ENCODE results near the gene NRXN3. TPM values are rescaled to one million over a fixed set of nuclear protein-coding genes. Genes with fewer than 3 reads are reported as not detected.

NRXN3 gene
- total RNA-seq, 5 donors from 2014 or later (not counting 1 experiment from before 2014, with no cell fraction given), result not detected

GRCh38 chr14:79418649-79419415, 1248.7 kb downstream of the NRXN3 start:
- H3K4me3 ChIP-seq (ENCODE audit: control insufficient read depth in 1 of 2, extremely low read depth in 1 of 2, low read length in 1 of 2), result no peak overlapping the region
- no peaks in the 10 kb centered on the region for H3K36me3 ChIP-seq (ENCODE audit: control insufficient read depth in 2 of 2, extremely low read depth in 1 of 2, insufficient read depth in 1 of 2, low read length in 1 of 2)
- 50% methylated on average over 2 of the region's 5 CpGs for WGBS (ENCODE audit: insufficient coverage)
- Mint-ChIP-seq H3K4me1 (no peaks in the 10 kb centered on the region), H3K27me3 (no peaks in the 10 kb centered on the region), H3K36me3 (no peaks in the 10 kb centered on the region), H3K27ac (no peak overlapping the region), H3K9me3 (peaks cover 4 to 11% (median 5%) of the 10 kb centered on the region in 3 donors), H3K4me3 (no peak overlapping the region)
- POLR2A ChIA-PET, result no interaction called here
- DNase-seq, result no peak
- H3K27ac ChIP-seq (ENCODE audit: low read length), result no peak overlapping the region
- ATAC-seq (replicated peaks in 1 of 4), result no peak
- H3K9me3 ChIP-seq, result no peaks in the 10 kb centered on the region
- CTCF ChIA-PET, result no interaction called here
- no peaks in the 10 kb centered on the region for H3K27me3 ChIP-seq (replicated peaks in 1 of 2; ENCODE audit: control insufficient read depth in 2 of 2, extremely low read depth in 1 of 2, insufficient read depth in 2 of 2, low read length in 1 of 2)
- no peaks in the 10 kb centered on the region for H3K4me1 ChIP-seq (ENCODE audit: control insufficient read depth in 1 of 2, extremely low read depth in 1 of 2, insufficient read depth in 2 of 2, low read length in 2 of 2)

GRCh38 chr14:79419571-79420327, 1249.6 kb downstream of the NRXN3 start:
- Mint-ChIP-seq H3K36me3 (no peaks in the 10 kb centered on the region), H3K27ac (no peak overlapping the region), H3K4me1 (no peaks in the 10 kb centered on the region), H3K9me3 (peaks cover 4 to 11% (median 5%) of the 10 kb centered on the region in 3 donors), H3K27me3 (no peaks in the 10 kb centered on the region), H3K4me3 (no peak overlapping the region)
- WGBS (ENCODE audit: insufficient coverage), result no CpG with 5 or more reads among the region's 1 CpG
- Histone ChIP-seq H3K9me3 (no peaks in the 10 kb centered on the region), H3K4me1 (ENCODE audit: control insufficient read depth in 1 of 2, extremely low read depth in 1 of 2, insufficient read depth in 2 of 2, low read length in 2 of 2) (no peaks in the 10 kb centered on the region), H3K27ac (ENCODE audit: low read length) (no peak overlapping the region), H3K4me3 (ENCODE audit: control insufficient read depth in 1 of 2, extremely low read depth in 1 of 2, low read length in 1 of 2) (no peak overlapping the region), H3K36me3 (ENCODE audit: control insufficient read depth in 2 of 2, extremely low read depth in 1 of 2, insufficient read depth in 1 of 2, low read length in 1 of 2) (no peaks in the 10 kb centered on the region), H3K27me3 (replicated peaks in 1 of 2; ENCODE audit: control insufficient read depth in 2 of 2, extremely low read depth in 1 of 2, insufficient read depth in 2 of 2, low read length in 1 of 2) (no peaks in the 10 kb centered on the region)
- no peak for DNase-seq
- CTCF ChIA-PET, result interaction anchor here in 1 of 2 donors (0.8 kb wide), 1 partner anchor 9 kb away, joined by 3 read pairs; no protein-coding TSS in a partner anchor
- ATAC-seq (replicated peaks in 1 of 4), result no peak
- POLR2A ChIA-PET, result no interaction called here

GRCh38 chr14:79420725-79421124, 1250.6 kb downstream of the NRXN3 start:
- Mint-ChIP-seq H3K27me3 (no peaks in the 10 kb centered on the region), H3K4me1 (no peaks in the 10 kb centered on the region), H3K36me3 (no peaks in the 10 kb centered on the region), H3K4me3 (no peak overlapping the region), H3K27ac (no peak overlapping the region), H3K9me3 (peaks cover 4 to 11% (median 5%) of the 10 kb centered on the region in 3 donors)
- no peak for ATAC-seq (replicated peaks in 1 of 4)
- Histone ChIP-seq H3K27ac (ENCODE audit: low read length) (no peak overlapping the region), H3K4me1 (ENCODE audit: control insufficient read depth in 1 of 2, extremely low read depth in 1 of 2, insufficient read depth in 2 of 2, low read length in 2 of 2) (no peaks in the 10 kb centered on the region), H3K36me3 (ENCODE audit: control insufficient read depth in 2 of 2, extremely low read depth in 1 of 2, insufficient read depth in 1 of 2, low read length in 1 of 2) (no peaks in the 10 kb centered on the region), H3K4me3 (ENCODE audit: control insufficient read depth in 1 of 2, extremely low read depth in 1 of 2, low read length in 1 of 2) (no peak overlapping the region), H3K27me3 (replicated peaks in 1 of 2; ENCODE audit: control insufficient read depth in 2 of 2, extremely low read depth in 1 of 2, insufficient read depth in 2 of 2, low read length in 1 of 2) (no peaks in the 10 kb centered on the region), H3K9me3 (no peaks in the 10 kb centered on the region)
- no peak for DNase-seq
- CTCF ChIA-PET, result interaction anchor here in 1 of 2 donors (0.8 kb wide), 1 partner anchor 10 kb away, joined by 3 read pairs; no protein-coding TSS in a partner anchor
- no CpG with 5 or more reads among the region's 2 CpGs for WGBS (ENCODE audit: insufficient coverage)
- POLR2A ChIA-PET, result no interaction called here

- Histone ChIP-seq H3K4me3 (ENCODE audit: control insufficient read depth in 1 of 2, extremely low read depth in 1 of 2, low read length in 1 of 2) (no peak overlapping the region), H3K9me3 (no peaks in the 10 kb centered on the region), H3K4me1 (ENCODE audit: control insufficient read depth in 1 of 2, extremely low read depth in 1 of 2, insufficient read depth in 2 of 2, low read length in 2 of 2) (no peaks in the 10 kb centered on the region), H3K36me3 (ENCODE audit: control insufficient read depth in 2 of 2, extremely low read depth in 1 of 2, insufficient read depth in 1 of 2, low read length in 1 of 2) (no peaks in the 10 kb centered on the region), H3K27me3 (replicated peaks in 1 of 2; ENCODE audit: control insufficient read depth in 2 of 2, extremely low read depth in 1 of 2, insufficient read depth in 2 of 2, low read length in 1 of 2) (no peaks in the 10 kb centered on the region), H3K27ac (ENCODE audit: low read length) (no peak overlapping the region)
- Mint-ChIP-seq H3K4me3 (no peak overlapping the region), H3K27me3 (no peaks in the 10 kb centered on the region), H3K36me3 (no peaks in the 10 kb centered on the region), H3K27ac (no peak overlapping the region), H3K9me3 (peaks cover 4 to 11% (median 5%) of the 10 kb centered on the region in 3 donors), H3K4me1 (no peaks in the 10 kb centered on the region)
- ChIA-PET POLR2A (no interaction called here), CTCF (no interaction called here)
- DNase-seq, result no peak
- WGBS (ENCODE audit: insufficient coverage), result no CpG with 5 or more reads among the region's 1 CpG
- ATAC-seq (replicated peaks in 1 of 4), result no peak
Observed at GRCh38 chr14:79421811-79422210, 1251.6 kb downstream of the NRXN3 start.

GRCh38 chr14:79424462-79424861, 1254.3 kb downstream of the NRXN3 start:
- Histone ChIP-seq H3K4me3 (ENCODE audit: control insufficient read depth in 1 of 2, extremely low read depth in 1 of 2, low read length in 1 of 2) (no peak overlapping the region), H3K4me1 (ENCODE audit: control insufficient read depth in 1 of 2, extremely low read depth in 1 of 2, insufficient read depth in 2 of 2, low read length in 2 of 2) (no peaks in the 10 kb centered on the region), H3K36me3 (ENCODE audit: control insufficient read depth in 2 of 2, extremely low read depth in 1 of 2, insufficient read depth in 1 of 2, low read length in 1 of 2) (no peaks in the 10 kb centered on the region), H3K27ac (ENCODE audit: low read length) (no peak overlapping the region), H3K9me3 (no peaks in the 10 kb centered on the region), H3K27me3 (replicated peaks in 1 of 2; ENCODE audit: control insufficient read depth in 2 of 2, extremely low read depth in 1 of 2, insufficient read depth in 2 of 2, low read length in 1 of 2) (no peaks in the 10 kb centered on the region)
- DNase-seq (no peak), ATAC-seq (replicated peaks in 1 of 4) (no peak)
- WGBS (ENCODE audit: insufficient coverage), result no CpG with 5 or more reads among the region's 1 CpG
- Mint-ChIP-seq H3K27me3 (no peaks in the 10 kb centered on the region), H3K36me3 (no peaks in the 10 kb centered on the region), H3K27ac (no peak overlapping the region), H3K4me3 (no peak overlapping the region), H3K4me1 (no peaks in the 10 kb centered on the region), H3K9me3 (peaks cover 0 to 5% (median 3%) of the 10 kb centered on the region in 3 donors)
- ChIA-PET CTCF (no interaction called here), POLR2A (no interaction called here)

- H3K4me3 Mint-ChIP-seq, result no peak overlapping the region
- no peaks in the 10 kb centered on the region for H3K36me3 Mint-ChIP-seq
- ATAC-seq (replicated peaks in 1 of 4), result no peak
- no peaks in the 10 kb centered on the region for H3K27me3 Mint-ChIP-seq
- WGBS (ENCODE audit: insufficient coverage), result 75% methylated on average over 1 of the region's 4 CpGs
- H3K36me3 ChIP-seq (ENCODE audit: control insufficient read depth in 2 of 2, extremely low read depth in 1 of 2, insufficient read depth in 1 of 2, low read length in 1 of 2), result no peaks in the 10 kb centered on the region
- no peak overlapping the region for H3K4me3 ChIP-seq (ENCODE audit: control insufficient read depth in 1 of 2, extremely low read depth in 1 of 2, low read length in 1 of 2)
- POLR2A ChIA-PET, result no interaction called here
- no peaks in the 10 kb centered on the region for H3K4me1 ChIP-seq (ENCODE audit: control insufficient read depth in 1 of 2, extremely low read depth in 1 of 2, insufficient read depth in 2 of 2, low read length in 2 of 2)
- H3K27ac ChIP-seq (ENCODE audit: low read length), result no peak overlapping the region
- CTCF ChIA-PET, result no interaction called here
- no peaks in the 10 kb centered on the region for H3K27me3 ChIP-seq (replicated peaks in 1 of 2; ENCODE audit: control insufficient read depth in 2 of 2, extremely low read depth in 1 of 2, insufficient read depth in 2 of 2, low read length in 1 of 2)
- H3K9me3 Mint-ChIP-seq, result peaks cover 0 to 3% (median 2%) of the 10 kb centered on the region in 3 donors
- no peaks in the 10 kb centered on the region for H3K9me3 ChIP-seq
- H3K27ac Mint-ChIP-seq, result no peak overlapping the region
- DNase-seq, result no peak
- no peaks in the 10 kb centered on the region for H3K4me1 Mint-ChIP-seq
Observed at GRCh38 chr14:79426103-79426755, 1256.1 kb downstream of the NRXN3 start.
